GM12864 (cell line): Measurements from ENCODE around the gene APLP1.

Experiments used
- DNase-seq: peaks from one replicate; pipeline ENCODE4 v3.0.0-alpha.2; 2011; ENCODE audit warnings: low read depth
- H3K4me3 ChIP-seq: 2 replicates; pipeline ENCODE4 v1.5.1; 2011; ENCODE audit warnings: mild to moderate bottlenecking, low read depth, low read length, control low read depth
- CTCF ChIP-seq: IDR thresholded peaks from 2 replicates; pipeline ENCODE4 v1.5.1; 2011; ENCODE audit warnings: low read depth, mild to moderate bottlenecking, moderate library complexity, low read length, control low read depth, inconsistent platforms; ENCODE audit errors: missing control alignments

APLP1 gene

GRCh38 chr19:35901055-35901644 lies 32.8 kb downstream of the APLP1 start:
- no peak for TF ChIP-seq CTCF
- peak overlapping the region; percentile 93 for H3K4me3 ChIP-seq
- DNase-seq, result no peak

GRCh38 chr19:35901854-35902661 lies 33.7 kb downstream of the APLP1 start, which contains the start of gene HCST:
HCST (plus strand) TSS chr19:35902529; CDS start chr19:35902594, 65 bp downstream.
- peak; percentile 53 for DNase-seq
- TF ChIP-seq CTCF, result no peak
- H3K4me3 ChIP-seq, result peak within 1 kb of the TSS; percentile 54

DNA sequence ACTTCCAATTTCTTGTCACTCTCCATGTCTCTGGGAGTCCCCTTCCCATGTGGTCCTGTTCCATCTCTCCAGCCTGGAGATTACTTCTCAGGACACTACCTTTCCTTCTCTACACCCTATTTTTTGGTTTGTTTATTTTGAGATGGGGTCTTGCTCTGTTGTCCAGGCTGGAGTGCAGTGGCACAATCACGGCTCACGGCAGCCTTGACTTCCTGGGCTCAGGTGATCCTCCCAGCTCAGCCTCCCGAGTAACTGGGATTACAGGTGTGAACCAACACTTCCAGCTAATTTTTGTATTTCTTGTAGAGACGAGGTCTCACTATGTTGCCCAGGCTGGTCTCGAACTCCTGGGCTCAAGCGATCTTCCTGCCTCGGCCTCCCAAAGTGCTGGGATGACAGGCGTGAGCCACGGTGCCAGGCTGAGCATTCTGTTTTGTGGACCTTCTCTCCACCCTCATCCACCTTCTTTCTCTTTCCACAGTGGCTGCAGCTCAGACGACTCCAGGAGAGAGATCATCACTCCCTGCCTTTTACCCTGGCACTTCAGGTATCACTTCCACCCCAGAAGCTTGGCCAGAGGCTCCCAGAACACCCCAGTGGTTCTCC lies 34.6 kb downstream of the APLP1 start:
- H3K4me3 ChIP-seq, result peak overlapping the region; percentile 54
- TF ChIP-seq CTCF, result no peak
- no peak for DNase-seq

GRCh38 chr19:35903550-35904179 lies 35.3 kb downstream of the APLP1 start:
- DNase-seq, result peak; percentile 84
- H3K4me3 ChIP-seq, result peak overlapping the region; percentile 54
- TF ChIP-seq CTCF, result no peak

DNA sequence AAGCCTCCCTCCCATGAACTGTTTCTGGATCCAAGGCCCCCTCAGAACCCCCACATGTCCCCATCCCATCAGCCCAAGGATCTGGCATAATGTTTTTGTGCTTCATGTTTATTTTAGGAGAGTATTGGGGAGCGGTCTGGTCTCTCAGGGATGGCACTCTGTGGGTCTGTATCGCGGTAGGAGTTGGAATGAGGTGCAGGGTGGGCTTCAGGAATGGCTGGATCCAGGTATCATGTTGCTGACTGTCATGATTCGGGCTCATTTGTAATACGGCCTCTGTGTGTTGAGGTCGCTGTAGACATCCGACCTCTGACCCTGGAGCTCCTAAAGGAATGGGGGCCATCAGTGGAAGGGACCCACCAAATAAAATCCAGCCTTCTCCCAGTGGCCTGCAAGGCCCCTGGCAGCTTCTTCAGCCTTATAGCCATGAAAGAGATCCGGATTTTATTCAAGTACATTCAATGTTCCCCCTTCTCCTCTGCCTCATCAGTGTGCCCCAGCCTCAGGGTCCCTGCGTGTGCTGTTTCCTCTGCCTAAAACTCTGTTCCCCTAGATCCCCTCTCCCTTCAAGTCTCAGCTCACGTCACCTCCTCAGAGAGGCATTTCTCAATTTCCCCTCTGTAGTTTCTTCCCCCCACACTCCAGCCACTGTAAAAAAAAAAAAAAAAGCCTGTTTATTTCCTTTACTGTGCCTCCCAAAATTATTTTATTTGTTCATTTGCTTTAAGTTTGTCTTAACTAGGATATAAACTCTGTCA lies 36.1 kb downstream of the APLP1 start:
- H3K4me3 ChIP-seq, result no peak overlapping the region
- no peak for DNase-seq
- TF ChIP-seq CTCF, result no peak

- TF ChIP-seq CTCF, result no peak
- H3K4me3 ChIP-seq, result no peak overlapping the region
- DNase-seq, result no peak
Observed at GRCh38 chr19:35905178-35905727, 36.9 kb downstream of the APLP1 start.
